Skeletal muscle cell (primary cell): ENCODE measurements around the gene TSPAN5.

Experiments used
- DNase-seq: peaks from one replicate; pipeline ENCODE4 v3.0.0-alpha.2; 2010; ENCODE audit warnings: low read depth
- H3K4me3 ChIP-seq: 2 replicates; pipeline ENCODE4 v1.5.1; 2011; ENCODE audit warnings: low read depth, mild to moderate bottlenecking, control low read depth, low read length, moderate library complexity

Gene TSPAN5

DNA sequence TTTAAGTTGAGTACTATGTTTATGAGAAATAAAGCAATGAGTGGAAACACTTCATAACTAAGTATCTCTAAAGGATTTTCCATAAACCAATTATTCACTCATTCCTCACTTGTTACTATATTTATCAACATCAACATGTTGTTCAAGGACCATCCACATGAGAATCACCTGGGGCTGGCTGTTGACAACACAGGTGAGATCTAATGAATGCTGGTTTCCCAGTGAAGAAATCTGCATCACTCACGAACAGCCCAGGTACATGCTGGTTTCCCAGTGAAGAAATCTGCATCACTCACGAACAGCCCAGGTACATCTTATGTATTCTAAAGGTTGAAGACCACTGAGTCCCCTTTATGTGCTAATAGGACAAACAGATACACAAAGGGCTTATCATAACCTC is 32.5 kb downstream of the TSPAN5 start:
- DNase-seq = no peak
- H3K4me3 ChIP-seq = no peak overlapping the region

DNA sequence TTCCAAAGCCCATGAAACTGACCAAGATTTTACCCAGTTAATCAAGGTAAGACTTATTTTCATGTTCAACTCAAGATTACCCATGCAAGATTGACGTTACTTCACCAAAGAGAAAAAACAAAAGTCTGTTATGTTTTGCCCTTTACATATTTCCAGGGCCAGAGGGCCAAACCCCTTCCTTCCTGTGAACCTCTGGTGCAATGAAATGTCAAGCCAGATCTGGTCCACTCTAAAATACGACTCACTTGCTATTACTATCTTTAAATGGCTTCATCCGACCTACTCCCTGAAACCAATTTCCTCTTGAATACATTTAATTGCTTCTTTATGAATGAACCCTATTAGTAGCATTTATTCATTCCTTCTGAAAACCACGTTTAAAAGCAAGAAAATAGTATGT is 33.0 kb downstream of the TSPAN5 start:
- no peak for DNase-seq
- no peak overlapping the region for H3K4me3 ChIP-seq

DNA sequence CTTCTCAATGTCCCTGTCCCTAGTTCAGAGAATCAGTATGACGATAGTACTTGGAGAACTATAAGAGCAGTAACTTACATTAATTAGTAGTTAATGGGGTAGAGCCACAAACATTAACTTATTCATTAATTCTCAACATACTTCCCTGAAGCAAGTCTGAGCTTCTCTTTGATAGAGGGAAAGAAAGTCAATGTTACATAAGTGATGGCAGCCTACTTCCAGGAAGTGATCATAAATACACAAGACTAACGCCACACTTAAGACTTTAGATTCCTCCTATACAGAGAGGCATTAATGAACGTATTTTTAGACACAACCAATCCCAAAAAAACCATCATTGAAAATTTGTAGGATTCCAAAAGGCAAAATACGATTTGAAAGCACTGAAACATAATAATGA is 33.8 kb downstream of the TSPAN5 start:
- DNase-seq = no peak
- no peak overlapping the region for H3K4me3 ChIP-seq

DNA sequence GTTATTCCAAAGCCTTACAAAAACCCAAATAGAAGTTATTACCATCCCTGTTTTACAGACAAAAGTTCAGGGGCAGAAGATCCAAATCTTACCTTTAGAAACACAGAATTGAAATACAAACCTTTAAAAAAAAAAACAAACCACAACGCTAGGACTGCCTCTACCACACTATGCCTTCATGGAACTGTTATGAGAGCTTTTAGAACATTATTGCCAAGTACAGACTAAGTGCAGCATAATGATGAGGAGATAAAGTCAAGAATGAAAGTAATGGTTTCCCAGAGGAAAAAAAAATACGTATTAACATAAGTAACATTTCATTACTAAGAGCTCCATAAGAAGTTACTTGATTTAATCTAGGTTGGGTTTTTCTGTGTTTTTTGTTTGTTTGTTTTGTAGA is 34.3 kb downstream of the TSPAN5 start:
- H3K4me3 ChIP-seq = no peak overlapping the region

DNA sequence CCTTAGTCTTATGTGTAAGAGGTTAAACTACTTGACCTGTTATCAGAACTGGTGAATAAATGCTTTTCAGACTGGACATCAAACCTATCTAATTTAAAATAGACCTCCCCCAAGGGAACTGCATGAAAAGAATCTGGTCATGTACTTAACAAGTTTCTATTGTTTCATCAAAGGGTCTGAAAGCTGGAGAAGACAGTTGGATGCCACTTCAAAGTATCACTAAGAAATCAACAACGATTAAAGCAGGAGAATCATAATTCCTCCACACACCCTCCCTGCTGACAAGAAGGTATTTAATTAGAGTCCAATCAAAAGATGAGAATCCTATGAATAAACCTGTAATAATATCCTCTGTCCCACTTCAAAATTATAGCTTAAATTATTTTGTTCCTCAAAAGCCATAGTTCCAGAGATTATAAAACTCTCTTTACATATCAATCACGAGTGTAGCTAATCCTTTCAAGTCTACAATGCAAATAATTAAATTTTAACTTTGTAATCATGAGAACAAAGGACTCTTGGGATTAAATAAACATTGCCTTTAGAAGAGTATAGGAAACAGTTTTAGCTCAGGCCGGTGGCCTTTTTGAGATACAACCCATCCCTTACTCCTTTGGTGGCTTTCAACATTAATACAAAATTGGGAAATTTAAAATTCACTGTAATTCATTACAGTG is 35.1 kb downstream of the TSPAN5 start:
- no peak overlapping the region for H3K4me3 ChIP-seq
- DNase-seq = no peak

More for the DNA sequence above, 34.3 kb downstream of the TSPAN5 start:
- DNase-seq = no peak

DNA sequence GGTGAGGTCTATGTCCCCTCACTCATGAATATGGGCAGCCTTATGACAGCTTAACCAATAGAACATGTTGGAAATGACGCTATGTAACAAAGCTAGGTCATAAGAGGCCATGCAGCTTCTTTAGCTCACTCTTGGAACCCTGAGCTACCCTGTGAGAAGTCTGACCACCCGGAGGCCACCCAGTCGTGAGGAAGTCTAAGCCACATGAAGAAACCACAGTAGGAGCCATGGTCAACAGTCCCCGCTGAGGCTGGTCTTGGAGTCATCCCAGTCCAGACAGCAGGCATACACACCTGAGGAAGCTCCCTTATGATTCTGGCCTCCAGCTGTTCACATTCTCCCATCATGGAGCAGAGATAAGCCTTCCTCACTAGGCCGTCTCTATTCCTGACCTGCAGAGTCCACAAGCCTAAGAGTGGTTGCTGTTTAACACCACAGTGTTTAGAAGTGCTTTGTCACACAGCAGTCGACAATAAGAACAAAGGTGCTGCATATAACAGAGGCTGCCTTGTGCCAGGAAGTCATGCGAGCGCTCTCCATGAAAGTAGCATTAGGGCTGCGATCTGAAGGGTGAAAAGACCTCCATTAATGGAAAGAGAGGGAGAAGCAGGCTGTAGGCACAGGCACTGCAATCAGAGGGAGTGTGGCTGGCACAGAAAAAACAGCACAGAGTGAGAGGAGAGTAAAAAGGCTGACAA is 38.2 kb downstream of the TSPAN5 start:
- H3K4me3 ChIP-seq = no peak overlapping the region

DNA sequence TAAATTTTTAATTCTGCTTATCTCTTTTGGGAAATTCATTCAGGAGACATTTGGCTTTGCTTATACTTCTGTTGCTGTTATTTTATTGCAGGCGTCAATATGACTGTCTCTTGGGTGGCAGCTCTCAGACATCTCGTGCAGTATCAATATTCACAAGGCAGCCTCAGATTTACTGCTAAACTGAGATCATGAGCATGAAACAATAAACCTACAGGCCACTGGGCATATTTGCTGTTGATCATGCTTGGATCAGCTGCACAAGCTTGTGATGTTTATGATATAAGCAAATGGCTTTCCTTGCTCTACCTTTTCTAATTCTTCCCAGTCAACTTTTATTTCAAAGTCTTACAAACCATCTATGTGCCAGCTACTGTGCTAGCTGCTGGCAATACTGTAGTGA is 39.2 kb downstream of the TSPAN5 start:
- no peak overlapping the region for H3K4me3 ChIP-seq
- DNase-seq = no peak

More for the DNA sequence above, 38.2 kb downstream of the TSPAN5 start:
- DNase-seq = no peak

DNA sequence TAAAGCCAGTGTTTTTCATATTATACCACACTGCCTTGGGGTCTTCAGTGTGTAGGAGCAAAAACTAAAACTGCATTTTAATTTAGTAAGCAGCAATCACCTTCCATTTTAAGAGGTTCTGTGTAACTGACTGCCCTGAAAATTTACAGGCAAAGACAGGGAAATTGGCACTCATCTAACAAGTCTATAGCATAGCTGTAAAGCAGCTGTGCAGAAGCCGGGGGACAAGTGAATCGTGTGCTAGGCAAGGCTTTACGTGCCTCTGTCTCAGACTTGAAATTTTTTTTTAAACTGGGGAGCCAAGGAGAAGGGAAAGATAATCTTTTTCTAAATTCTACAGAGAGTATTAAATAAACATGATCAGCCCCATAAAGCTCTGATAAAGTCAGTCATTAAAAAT is 39.7 kb downstream of the TSPAN5 start:
- no peak for DNase-seq
- no peak overlapping the region for H3K4me3 ChIP-seq

DNA sequence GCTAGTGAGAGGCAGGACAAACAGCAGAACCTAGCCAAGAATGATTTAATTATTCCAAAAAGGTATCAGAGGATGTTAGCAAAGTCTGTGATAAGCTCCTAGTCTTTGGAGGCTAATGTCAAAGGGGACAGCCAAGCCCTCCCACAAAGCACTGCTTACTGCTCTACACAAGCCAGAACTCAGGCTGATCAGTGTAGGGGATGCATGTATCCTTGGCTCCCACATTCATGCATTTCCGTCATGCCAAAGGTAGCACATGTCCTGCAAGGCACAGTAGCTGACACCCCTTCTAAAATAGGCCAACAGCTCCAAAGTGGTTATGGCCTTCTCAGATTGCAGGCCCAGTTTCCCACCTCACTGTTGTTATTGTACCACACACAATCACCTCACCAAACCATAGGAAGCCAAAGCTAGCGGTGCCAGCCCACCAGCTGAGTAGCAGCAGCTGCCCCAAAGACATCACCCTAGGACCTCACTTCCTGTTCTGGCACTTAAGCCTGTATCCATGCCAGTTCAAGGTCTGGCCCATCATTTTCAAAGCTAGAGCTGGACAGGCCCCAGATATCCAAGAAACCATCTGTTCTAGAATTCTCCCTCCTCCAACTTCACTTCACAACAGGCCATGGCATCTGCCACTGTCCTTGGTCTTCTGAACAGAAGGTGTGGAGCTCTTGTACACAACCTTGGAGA is 40.9 kb downstream of the TSPAN5 start:
- DNase-seq = no peak
- H3K4me3 ChIP-seq = no peak overlapping the region

DNA sequence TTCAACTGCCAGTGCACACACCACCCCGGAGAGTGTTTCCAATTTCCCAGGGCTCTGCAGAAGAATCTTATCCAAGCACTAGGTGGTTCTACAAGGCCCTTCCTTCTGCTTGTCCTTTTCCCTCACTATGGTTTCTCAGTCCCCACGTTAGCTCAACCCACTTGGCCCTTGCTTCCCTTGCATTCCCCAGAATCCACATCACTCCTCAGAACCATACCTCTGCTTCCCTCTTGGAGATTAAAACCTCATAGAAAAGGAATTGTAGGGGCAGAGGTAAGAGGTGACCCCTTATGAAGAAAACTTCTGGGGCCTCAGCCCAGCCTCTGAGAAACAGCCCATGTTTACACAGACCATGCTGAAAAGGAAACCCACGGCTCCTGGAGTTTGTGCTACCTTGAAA is 42.4 kb downstream of the TSPAN5 start:
- no peak for DNase-seq
- no peak overlapping the region for H3K4me3 ChIP-seq

DNA sequence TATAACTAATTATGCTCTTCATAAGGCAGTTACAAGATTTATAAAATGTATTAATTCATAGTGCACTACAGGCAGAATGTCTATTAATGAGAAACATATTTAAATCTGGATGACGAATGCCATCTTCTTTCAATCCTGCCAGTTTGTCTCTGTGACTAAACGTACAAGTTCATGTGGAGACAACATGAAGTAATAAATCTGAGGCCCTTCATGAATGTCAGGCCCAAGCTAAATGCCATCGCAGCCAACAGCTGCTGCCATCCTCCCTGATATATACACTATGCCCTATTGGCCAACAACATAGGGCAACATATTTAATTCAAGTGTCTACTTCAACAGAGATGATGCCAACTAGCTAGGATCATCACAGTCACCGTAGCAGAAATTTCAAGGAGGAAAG is 43.7 kb downstream of the TSPAN5 start:
- H3K4me3 ChIP-seq = no peak overlapping the region
- DNase-seq = no peak

DNA sequence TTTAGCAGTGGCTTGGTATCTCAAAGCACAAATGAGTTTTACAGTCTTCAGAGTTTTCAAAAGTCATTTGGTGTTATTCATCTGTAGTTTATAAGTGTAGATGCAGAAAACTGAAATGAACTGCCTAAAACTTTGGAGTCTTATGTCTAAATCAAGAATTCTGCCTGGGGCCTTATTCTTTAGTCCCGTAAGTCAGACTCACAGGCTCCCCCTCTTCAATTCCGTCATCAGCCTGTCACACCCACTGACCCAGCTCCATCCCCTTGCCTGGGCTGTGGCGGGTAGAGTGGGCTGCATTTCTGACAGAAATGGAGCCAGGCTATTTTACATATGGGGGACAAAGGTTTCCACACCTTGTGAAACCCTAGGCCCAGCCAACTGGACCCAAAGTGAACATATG is 44.3 kb downstream of the TSPAN5 start:
- DNase-seq = no peak
- no peak overlapping the region for H3K4me3 ChIP-seq

DNA sequence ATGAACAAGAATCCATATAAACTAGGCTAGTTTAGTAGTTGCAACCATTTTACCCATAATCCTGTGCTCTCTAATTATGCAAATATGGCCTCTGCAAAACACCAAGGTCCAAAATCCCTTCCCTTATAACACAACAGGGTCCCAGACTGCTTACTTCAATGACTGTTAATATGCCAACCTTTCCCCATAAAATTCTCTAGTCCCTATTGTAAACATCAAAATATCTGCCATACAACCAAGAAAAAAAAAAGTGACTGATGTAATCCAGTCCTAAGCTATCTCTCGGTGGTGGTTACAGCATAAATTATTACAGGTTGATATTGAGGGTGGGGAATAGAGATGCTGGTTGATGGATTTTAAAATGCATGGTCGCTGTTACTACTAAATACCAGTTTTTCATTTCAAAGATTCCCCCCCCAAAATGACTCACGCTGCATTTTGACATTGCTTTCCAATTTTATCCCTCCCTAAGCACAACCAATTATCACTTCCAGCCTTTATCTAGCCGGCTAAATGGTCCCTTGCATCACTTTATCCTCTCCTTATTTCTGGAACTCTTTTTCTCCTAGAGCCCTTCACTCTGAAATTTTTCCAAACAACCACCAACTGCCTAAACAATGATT is 44.8 kb downstream of the TSPAN5 start:
- DNase-seq = no peak
- no peak overlapping the region for H3K4me3 ChIP-seq

DNA sequence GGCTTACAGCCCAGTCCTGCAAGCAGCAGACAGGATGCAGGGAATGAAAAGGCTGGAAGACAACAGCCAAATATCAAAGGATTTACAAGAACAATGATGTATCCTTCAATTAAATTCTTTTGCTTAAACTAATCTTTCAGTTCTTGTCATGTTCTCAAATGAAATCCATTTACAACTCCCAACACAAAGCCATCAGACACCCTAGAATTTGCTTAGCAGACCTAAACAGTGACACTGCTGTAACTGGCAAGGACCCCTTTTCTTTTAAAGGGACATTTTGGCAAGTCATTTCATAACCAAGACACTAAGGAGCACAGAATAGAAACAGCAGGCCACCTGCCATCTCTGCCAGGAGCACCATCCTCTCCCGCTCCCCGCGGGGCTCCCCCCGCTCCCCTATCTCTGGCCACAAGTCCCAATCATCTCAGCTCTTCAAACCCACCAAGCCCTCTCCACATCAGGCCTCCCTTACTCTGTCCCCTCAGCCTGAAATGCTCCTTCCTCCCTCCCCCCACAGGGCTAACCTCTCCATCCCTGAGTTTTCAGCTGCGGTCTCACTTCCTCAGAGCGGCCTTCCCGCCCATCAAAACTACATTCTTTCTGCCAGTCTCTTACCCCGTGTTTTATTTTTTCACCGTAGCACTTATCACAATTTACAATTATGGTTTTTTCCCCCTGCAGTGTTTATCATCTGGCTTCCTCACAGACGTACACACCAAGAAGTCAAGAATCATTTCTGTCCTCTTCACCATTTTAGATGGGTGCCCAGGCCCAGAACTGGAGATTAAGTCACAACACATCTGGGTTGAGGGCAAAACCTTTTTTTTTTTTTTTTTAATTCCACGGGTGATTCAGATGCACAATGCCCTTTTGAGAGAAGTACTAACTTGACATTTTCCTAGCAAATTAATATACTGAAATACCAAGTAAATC is 45.8 kb downstream of the TSPAN5 start:
- no peak overlapping the region for H3K4me3 ChIP-seq
- no peak for DNase-seq

DNA sequence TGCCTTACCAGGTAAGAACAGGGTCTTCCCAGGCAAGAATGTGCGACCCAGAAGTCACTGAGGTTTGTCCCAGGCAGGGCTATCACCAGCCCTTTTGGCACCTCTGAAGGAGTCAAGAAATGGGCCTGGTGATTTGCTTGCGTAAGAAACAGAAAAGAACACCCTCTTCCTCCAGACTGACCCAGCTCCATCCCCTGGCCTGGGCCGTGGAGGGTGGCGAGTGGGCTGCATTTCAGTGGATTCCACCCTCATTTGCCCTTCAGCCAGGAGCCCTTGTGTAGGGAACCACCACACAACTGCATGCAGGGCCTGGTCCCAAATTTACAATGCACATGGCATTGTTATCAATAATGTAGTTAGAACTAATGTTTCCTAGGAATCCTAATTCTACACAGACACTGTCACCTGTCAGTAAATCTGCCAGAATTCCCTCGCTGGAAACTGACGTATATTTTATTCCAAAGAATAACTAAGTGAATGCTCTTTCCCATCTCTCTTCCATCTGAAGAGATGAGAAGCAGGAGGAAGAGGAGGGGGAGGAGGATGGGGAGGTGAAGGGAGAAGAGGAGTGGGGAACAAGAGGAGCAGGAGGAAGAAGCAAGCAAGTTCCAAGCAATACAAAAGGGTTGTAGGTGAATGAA is 46.6 kb downstream of the TSPAN5 start:
- no peak overlapping the region for H3K4me3 ChIP-seq
- DNase-seq = no peak

DNA sequence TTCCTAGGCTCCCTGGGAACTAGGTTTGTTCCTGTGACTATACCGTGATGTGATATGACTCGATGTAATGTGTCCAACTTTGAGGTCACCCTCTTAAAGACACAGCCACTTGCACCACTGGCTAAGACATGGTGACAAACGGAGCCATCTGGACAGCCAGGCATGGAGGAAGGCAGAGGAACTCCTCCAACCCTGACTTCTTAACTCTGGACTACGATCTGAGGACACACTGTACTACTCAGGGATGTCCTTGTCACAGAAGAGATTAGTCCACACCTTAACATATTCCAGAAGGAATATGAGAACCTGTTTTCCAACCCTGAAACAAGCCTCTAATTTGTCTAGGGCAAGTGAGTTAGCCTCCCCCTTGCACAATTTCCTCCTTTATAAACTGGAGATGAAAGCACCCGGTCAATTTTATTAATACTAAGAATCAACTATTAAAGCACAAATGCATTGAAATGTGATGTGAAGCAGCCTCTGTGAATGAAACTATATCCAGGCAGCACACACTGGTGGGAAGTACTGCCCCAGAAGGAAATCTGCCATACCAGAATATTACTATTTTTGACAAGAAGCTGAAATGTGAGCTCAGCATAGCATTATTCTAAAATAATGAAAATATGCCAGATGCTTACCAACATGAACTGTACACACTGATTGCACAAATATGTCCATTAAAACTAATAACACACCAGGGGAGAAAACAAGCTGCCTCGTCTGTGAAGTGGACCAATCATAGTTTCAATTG is 47.3 kb downstream of the TSPAN5 start:
- no peak for DNase-seq
- H3K4me3 ChIP-seq = no peak overlapping the region

DNA sequence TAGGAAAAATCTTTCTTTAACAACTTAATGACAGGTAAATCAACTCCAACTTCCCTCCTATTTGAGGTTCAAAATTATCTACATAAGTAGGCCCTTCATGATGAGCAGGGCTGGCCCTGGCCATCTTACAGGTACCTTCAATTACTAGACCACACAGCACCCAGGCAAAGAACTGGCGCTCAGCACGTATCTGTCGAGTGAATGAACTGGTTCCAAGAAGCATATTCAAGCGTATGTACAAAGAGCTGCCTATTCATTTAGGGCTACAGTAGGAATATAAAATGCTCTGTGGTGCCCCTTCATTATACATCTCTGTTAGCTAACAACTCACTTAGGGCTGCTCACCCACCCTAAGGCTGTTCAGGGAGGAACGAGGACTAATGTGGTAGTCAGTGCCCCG is 48.0 kb downstream of the TSPAN5 start:
- H3K4me3 ChIP-seq = no peak overlapping the region
- no peak for DNase-seq

DNA sequence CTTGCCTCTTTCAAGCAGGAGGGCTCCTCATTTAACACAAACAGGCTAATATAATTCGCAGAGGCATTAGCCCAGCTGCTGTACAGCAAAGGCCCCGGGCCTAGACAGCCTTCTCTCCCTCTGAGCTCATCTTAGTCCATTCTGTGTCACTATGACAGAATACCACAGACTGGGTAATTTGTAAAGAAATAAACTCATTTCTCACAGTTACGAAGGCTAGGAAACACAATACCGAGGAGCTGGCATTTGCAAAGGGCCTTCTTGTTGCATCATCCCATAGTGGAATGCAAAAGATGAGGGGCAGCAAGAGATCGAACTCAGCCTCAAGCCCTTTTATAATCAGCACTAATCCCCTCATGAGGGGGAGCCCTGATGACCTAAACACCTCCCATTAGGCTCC is 48.5 kb downstream of the TSPAN5 start:
- no peak for DNase-seq
- no peak overlapping the region for H3K4me3 ChIP-seq
